ENCODE measurements around the gene ACAA1.

ACAA1 gene

DNA sequence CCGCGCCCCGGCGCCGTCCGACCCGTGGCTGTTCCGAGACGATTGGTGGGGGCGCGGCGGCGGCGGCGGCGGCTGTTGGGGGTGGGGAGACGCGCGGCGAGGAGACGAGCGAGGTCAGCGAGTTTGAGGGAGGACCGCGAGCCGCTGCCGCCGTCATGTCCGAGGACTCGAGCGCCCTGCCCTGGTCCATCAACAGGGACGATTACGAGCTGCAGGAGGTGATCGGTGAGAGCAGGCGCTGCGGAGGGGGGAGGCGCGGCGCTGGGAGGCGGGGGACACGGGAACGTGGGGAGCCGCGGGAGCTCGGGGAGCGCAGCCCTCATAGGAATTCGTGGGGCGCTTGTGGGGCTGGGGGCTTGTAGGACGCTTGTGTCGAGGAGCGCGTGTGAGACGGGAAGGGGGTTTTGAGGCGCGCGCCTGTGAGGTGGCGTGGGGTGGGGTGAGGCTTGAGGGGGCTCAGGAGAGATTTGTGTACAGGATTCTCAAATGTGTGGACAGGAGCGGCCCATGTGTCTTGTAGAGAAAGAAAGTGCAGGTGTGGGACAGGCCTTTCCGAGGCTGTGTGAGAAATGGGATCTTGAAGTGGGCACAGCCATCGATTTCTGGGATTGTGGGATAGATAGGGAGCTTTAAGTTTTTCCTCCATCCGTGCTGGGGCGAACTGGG, 28.9 kb upstream of the ACAA1 start:
- peaks cover 32% of the 10 kb centered on the region for H3K79me2 ChIP-seq (ENCODE audit: insufficient read depth, low read depth)
- H3K9ac ChIP-seq = peak overlapping the region; percentile 86
- no peaks in the 10 kb centered on the region for H3K27me3 ChIP-seq (ENCODE audit: insufficient read depth, low read depth)
- no peaks in the 10 kb centered on the region for H3K36me3 ChIP-seq (ENCODE audit: insufficient read depth)
- H3K4me1 ChIP-seq (ENCODE audit: low read depth, poor library complexity, severe bottlenecking) = peaks cover 6% of the 10 kb centered on the region
- peak overlapping the region; percentile 79 for H2AFZ ChIP-seq (ENCODE audit: low read depth)
- peak overlapping the region; percentile 39 for H3K4me2 ChIP-seq
- no peak overlapping the region for H3K4me3 ChIP-seq (IDR thresholded peaks at IDR 0.05; ENCODE audit: insufficient read depth, low read depth, low read length)
- no peaks in the 10 kb centered on the region for H4K20me1 ChIP-seq (ENCODE audit: insufficient read depth)
- H3K27ac ChIP-seq = peak overlapping the region; percentile 85
- TF ChIP-seq CTCF (conservative IDR thresholded peaks at IDR 0.05; ENCODE audit: low read depth, low read length) = no peak

DNA sequence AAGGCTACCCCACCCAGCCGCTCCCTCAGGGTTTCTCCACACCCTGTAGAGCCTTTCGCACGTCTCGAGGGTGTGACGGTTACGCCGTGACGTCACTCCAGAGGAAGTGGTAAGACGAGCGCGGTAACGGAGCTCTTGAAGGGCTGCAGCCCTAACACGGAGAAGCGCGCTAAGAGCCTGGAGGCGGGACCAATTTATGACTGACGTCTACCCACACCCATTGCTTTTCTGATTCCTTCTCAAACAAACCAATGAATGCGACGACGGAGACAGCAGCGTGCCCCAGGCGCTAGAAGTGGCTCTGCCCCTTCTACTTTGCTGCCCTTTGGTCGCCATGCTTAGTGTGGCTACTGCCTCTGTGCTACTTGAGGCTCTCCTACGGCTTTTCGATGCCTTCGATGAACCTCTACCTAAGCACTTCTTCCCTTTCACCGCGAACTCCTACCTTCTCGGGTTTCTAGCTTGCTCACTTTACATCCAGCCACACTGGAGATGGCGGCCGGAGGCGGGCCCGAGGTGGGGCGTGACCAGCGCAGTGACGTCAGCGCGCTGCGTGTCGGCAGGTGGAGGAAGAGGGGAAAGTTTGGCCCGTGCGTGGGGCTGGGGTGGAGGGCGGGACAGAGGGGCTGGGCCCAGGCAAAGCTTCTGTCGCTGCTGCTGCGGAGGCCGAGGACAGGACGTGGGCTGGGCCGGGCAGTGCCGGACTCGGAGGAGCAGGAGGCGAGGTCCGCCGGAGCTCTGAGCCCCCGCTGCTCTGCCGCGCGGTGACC, 28.2 kb upstream of the ACAA1 start, which contains the start of gene OXSR1:
OXSR1 (plus strand) TSS at position 586 of the 770 bp plus-strand sequence. CDS start 340 bp downstream, outside the sequence.
- H3K27me3 ChIP-seq (ENCODE audit: insufficient read depth, low read depth) = no peaks in the 10 kb centered on the region
- H3K36me3 ChIP-seq (ENCODE audit: insufficient read depth) = no peaks in the 10 kb centered on the region
- no peaks in the 10 kb centered on the region for H4K20me1 ChIP-seq (ENCODE audit: insufficient read depth)
- peak within 1 kb of the TSS; percentile 86 for H3K9ac ChIP-seq
- peak within 1 kb of the TSS; percentile 58 for H3K4me2 ChIP-seq
- H2AFZ ChIP-seq (ENCODE audit: low read depth) = peak within 1 kb of the TSS; percentile 79
- TF ChIP-seq CTCF (conservative IDR thresholded peaks at IDR 0.05; ENCODE audit: low read depth, low read length) = no peak
- peak within 1 kb of the TSS; percentile 85 for H3K27ac ChIP-seq
- peaks cover 6% of the 10 kb centered on the region for H3K4me1 ChIP-seq (ENCODE audit: low read depth, poor library complexity, severe bottlenecking)
- H3K4me3 ChIP-seq (IDR thresholded peaks at IDR 0.05; ENCODE audit: insufficient read depth, low read depth, low read length) = peak within 1 kb of the TSS; percentile 56
- peaks cover 32% of the 10 kb centered on the region for H3K79me2 ChIP-seq (ENCODE audit: insufficient read depth, low read depth)

DNA sequence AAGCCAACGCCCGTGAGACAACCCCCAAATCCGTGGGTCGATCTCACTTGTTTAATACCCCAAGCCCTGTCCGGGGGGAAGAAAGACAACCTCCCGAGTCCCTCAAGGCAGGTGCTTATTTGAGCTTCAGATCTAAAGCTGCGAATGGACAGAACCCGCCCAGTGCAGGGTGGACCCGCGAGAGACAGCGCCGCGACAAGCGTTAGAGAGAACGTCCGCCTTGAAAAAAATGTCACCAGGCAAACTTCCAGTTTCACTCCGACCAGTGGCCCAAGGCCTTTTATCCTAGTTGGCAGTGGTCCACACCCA, 27.7 kb upstream of the ACAA1 start:
- TF ChIP-seq CTCF (conservative IDR thresholded peaks at IDR 0.05; ENCODE audit: low read depth, low read length) = no peak
- peak overlapping the region; percentile 86; the same call in 1 of the 2 replicates for H3K9ac ChIP-seq
- peaks cover 30% of the 10 kb centered on the region for H3K79me2 ChIP-seq (ENCODE audit: insufficient read depth, low read depth)
- no peaks in the 10 kb centered on the region for H4K20me1 ChIP-seq (ENCODE audit: insufficient read depth)
- H3K4me2 ChIP-seq = peak overlapping the region; percentile 58
- H3K27me3 ChIP-seq (ENCODE audit: insufficient read depth, low read depth) = no peaks in the 10 kb centered on the region
- no peak overlapping the region for H3K4me3 ChIP-seq (IDR thresholded peaks at IDR 0.05; ENCODE audit: insufficient read depth, low read depth, low read length)
- H3K4me1 ChIP-seq (ENCODE audit: low read depth, poor library complexity, severe bottlenecking) = peaks cover 6% of the 10 kb centered on the region
- peak overlapping the region; percentile 85 for H3K27ac ChIP-seq
- H2AFZ ChIP-seq (ENCODE audit: low read depth) = peak overlapping the region; percentile 79
- H3K36me3 ChIP-seq (ENCODE audit: insufficient read depth) = no peaks in the 10 kb centered on the region

DNA sequence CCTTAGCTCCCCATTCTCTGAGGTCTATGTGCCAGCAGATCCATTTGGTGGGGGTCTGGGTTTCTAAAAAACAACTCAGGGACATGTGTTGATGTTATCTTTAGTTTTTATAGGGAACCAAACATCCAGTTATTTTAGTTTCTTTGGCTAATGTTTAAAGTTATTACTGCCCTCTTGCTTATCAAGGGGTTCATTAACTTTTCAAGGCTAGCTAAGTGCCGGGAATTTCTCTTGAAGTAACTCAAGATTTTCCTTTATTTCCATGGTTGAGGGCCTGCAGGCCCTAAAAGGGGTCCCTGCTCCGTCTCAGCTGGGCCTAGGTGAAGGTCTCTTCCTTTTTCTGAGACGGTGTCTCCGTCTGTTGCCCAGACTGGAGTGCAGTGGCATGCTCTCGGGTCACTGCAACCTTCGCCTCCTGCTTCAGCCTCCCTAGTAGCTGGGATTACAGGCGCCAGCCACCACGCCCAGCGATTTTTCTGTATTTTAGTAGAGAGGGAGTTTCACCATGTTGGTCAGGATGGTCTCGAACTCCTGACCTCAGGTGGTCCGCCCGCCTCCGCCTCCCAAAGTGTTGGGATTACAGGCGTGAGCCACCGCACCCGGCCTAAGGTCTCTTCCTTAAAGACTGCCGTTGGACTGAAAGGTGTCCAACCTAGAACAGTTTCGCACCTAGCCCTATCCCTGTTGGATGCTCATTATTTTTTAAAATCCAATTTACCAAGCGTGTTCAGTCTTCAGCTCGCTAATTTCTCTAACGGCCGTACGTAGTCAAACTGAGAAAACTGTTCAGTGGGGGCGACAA, 27.1 kb upstream of the ACAA1 start:
- H3K27ac ChIP-seq = peak overlapping the region; percentile 85

More for the DNA sequence above, 27.1 kb upstream of the ACAA1 start:
- peak overlapping the region; percentile 79 for H2AFZ ChIP-seq (ENCODE audit: low read depth)
- peak overlapping the region; percentile 86; the same call in 1 of the 2 replicates for H3K9ac ChIP-seq
- peaks cover 6% of the 10 kb centered on the region for H3K4me1 ChIP-seq (ENCODE audit: low read depth, poor library complexity, severe bottlenecking)
- H3K27me3 ChIP-seq (ENCODE audit: insufficient read depth, low read depth) = no peaks in the 10 kb centered on the region
- no peak overlapping the region for H3K4me3 ChIP-seq (IDR thresholded peaks at IDR 0.05; ENCODE audit: insufficient read depth, low read depth, low read length)
- H3K79me2 ChIP-seq (ENCODE audit: insufficient read depth, low read depth) = peaks cover 26% of the 10 kb centered on the region
- no peaks in the 10 kb centered on the region for H3K36me3 ChIP-seq (ENCODE audit: insufficient read depth)
- no peak for TF ChIP-seq CTCF (conservative IDR thresholded peaks at IDR 0.05; ENCODE audit: low read depth, low read length)
- H3K4me2 ChIP-seq = peak overlapping the region; percentile 58
- H4K20me1 ChIP-seq (ENCODE audit: insufficient read depth) = no peaks in the 10 kb centered on the region

All from KMS-11 (cell line).